Endothelial cell of umbilical vein (primary cell): Measurements from ENCODE around the gene CAP2. TPM values are rescaled to one million over a fixed set of nuclear protein-coding genes. Genes with fewer than 3 reads are reported as not detected.

Experiments
- BruUV-seq: library from RNA; stranded (reverse); fragments of 400-500 nt; replicated peaks from 2 replicates; lab custom pipeline; 2021; lab: Mats Ljungman, UMichigan
- CTCF ChIA-PET: fragments of 300-600, 350-600 bp; sonication (Branson Sonifier 250); formaldehyde crosslinking; loops from one replicate; lab custom pipeline; 2021; ENCODE audit warnings: antibody characterized with exemption, inconsistent platforms; lab: Charles Lee
- POLR2A ChIA-PET: fragments of 300-600, 350-600 bp; sonication (Branson Sonifier 250); formaldehyde crosslinking; loops from one replicate; lab custom pipeline; 2021; ENCODE audit warnings: antibody characterized with exemption, inconsistent platforms; lab: Charles Lee
- DNase-seq: peaks from one replicate; pipeline ENCODE4 v3.0.0-alpha.2; 2011; ENCODE audit warnings: low read depth, low spot score
- FAIRE-seq: peaks from 2 replicates; lab custom pipeline; 2011; peaks lifted over from hg19 to GRCh38; lab: Jason Lieb, UNC
- H2AFZ ChIP-seq: 2 replicates; pipeline ENCODE4 v1.6.0; 2012; ENCODE audit warnings: low read depth, low read length, control low read depth, inconsistent platforms
- H3K27ac ChIP-seq: 2 replicates; pipeline ENCODE4 v1.5.1; 2011; ENCODE audit warnings: low read depth, mild to moderate bottlenecking, control low read depth, low read length, moderate library complexity; ENCODE audit not compliant: insufficient read depth
- H3K27me3 ChIP-seq, 2 experiments: 2 replicates each; pipeline versions ENCODE4 v1.6.0 to v1.6.1; 2011; ENCODE audit warnings: low read length in 2 of 2, mixed read lengths in 1 of 2; ENCODE audit not compliant: control insufficient read depth in 2 of 2, insufficient read depth in 2 of 2
- H3K36me3 ChIP-seq, 2 experiments: 2 replicates in 1 of 2; 3 replicates in 1 of 2; pipeline ENCODE4 v1.5.1; 2011; ENCODE audit warnings: low read length in 2 of 2, mild to moderate bottlenecking in 1 of 2, moderate library complexity in 1 of 2; ENCODE audit not compliant: control insufficient read depth in 2 of 2, insufficient read depth in 2 of 2; ENCODE audit errors: extremely low read depth in 1 of 2
- H3K4me1 ChIP-seq: 3 replicates; pipeline ENCODE4 v1.5.1; 2011; ENCODE audit warnings: mild to moderate bottlenecking, low read length; ENCODE audit not compliant: control insufficient read depth, insufficient read depth; ENCODE audit errors: extremely low read depth
- H3K4me2 ChIP-seq: 2 replicates; pipeline ENCODE4 v1.6.1; 2011; ENCODE audit warnings: low read length, control low read depth, mixed read lengths; ENCODE audit not compliant: insufficient read depth
- H3K4me3 ChIP-seq, 3 experiments: fragments of 200-600 bp in 1 of 3; sonication (generic), shearing (Covaris generic) in 1 of 3; replicated peaks in 1 of 3; 2 replicates each; pipeline ENCODE4 v1.5.1; 2011 to 2016; ENCODE audit warnings: control low read depth in 3 of 3, low read length in 3 of 3, mild to moderate bottlenecking in 2 of 3, inconsistent platforms in 1 of 3, low read depth in 1 of 3, moderate library complexity in 1 of 3; ENCODE audit not compliant: insufficient read depth in 1 of 3
- H3K79me2 ChIP-seq: 2 replicates; pipeline ENCODE4 v1.6.0; 2012; ENCODE audit warnings: low read length, inconsistent platforms; ENCODE audit not compliant: control insufficient read depth, insufficient read depth
- H3K9ac ChIP-seq: replicated peaks from 2 replicates; pipeline ENCODE3; 2011; ENCODE audit warnings: low read length, control low read depth; ENCODE audit not compliant: insufficient read depth; ENCODE audit errors: extremely low read depth
- H3K9me1 ChIP-seq: replicated peaks from 3 replicates; pipeline ENCODE4 v1.6.0; 2011; ENCODE audit warnings: mild to moderate bottlenecking, low read length; ENCODE audit not compliant: control insufficient read depth, insufficient read depth; ENCODE audit errors: extremely low read depth
- H3K9me3 ChIP-seq: replicated peaks from 2 replicates; pipeline ENCODE4 v1.5.1; 2012; ENCODE audit warnings: low read length, inconsistent platforms; ENCODE audit not compliant: control insufficient read depth, insufficient read depth
- H4K20me1 ChIP-seq: replicated peaks from 2 replicates; pipeline ENCODE3; 2011; ENCODE audit warnings: mild to moderate bottlenecking, low read length; ENCODE audit not compliant: control insufficient read depth, insufficient read depth; ENCODE audit errors: extremely low read depth
- CTCF ChIP-seq, 2 donors: IDR thresholded peaks; 1 replicate in 1 of 2; 2 replicates in 1 of 2; pipeline ENCODE4 v1.5.1; 2011; ENCODE audit warnings: low read length in 2 of 2, mild to moderate bottlenecking in 2 of 2, moderate library complexity in 2 of 2, control low read depth in 1 of 2, inconsistent platforms in 1 of 2, low read depth in 1 of 2; ENCODE audit not compliant: insufficient read depth in 1 of 2; ENCODE audit errors: extremely low read depth in 1 of 2
- EZH2 ChIP-seq: IDR thresholded peaks from 2 replicates; pipeline ENCODE4 v1.6.1; 2012; ENCODE audit warnings: borderline replicate concordance, low read depth, mild to moderate bottlenecking, moderate library complexity, low read length, inconsistent platforms; ENCODE audit not compliant: severe bottlenecking
- FOS ChIP-seq: IDR thresholded peaks from 2 replicates; pipeline ENCODE4 v1.6.1; 2011; ENCODE audit warnings: mild to moderate bottlenecking, low read length, moderate library complexity, borderline replicate concordance; ENCODE audit not compliant: insufficient read depth
- GATA2 ChIP-seq: IDR thresholded peaks from 2 replicates; pipeline ENCODE4 v1.7.0; 2011; ENCODE audit warnings: low read depth, mild to moderate bottlenecking, moderate library complexity, mixed read lengths, low read length; ENCODE audit not compliant: insufficient read length, insufficient read depth
- JUN ChIP-seq: IDR thresholded peaks from 2 replicates; pipeline ENCODE4 v1.6.1; 2011; ENCODE audit warnings: borderline replicate concordance, low read depth; ENCODE audit not compliant: insufficient read length, insufficient read depth
- MAX ChIP-seq: IDR thresholded peaks from 2 replicates; pipeline ENCODE4 v1.6.1; 2011; ENCODE audit not compliant: insufficient read depth, insufficient read length
- MYC ChIP-seq: IDR thresholded peaks from one replicate; pipeline ENCODE4 v1.6.1; 2011; ENCODE audit warnings: mild to moderate bottlenecking, low read depth, low read length
- POLR2A ChIP-seq: IDR thresholded peaks from 2 replicates; pipeline ENCODE4 v1.6.1; 2012; ENCODE audit warnings: low read depth, mild to moderate bottlenecking, control low read depth, low read length
- POLR2AphosphoS5 ChIP-seq: IDR thresholded peaks from 2 replicates; pipeline ENCODE4 v1.6.1; 2012; ENCODE audit warnings: low read depth, mild to moderate bottlenecking, control low read depth, low read length, moderate library complexity; ENCODE audit not compliant: insufficient read depth
- dilution Hi-C: fragments of 300-500 bp; cut with MboI; formaldehyde crosslinking; loops from one replicate; pipeline ENCODE4 v1.15.0; 2019; ENCODE audit warnings: low sequenced_read_pairs; ENCODE audit not compliant: extremely low pct_ligation_motif_present
- intact Hi-C: fragments of 100-400 bp; cut with micrococcal nuclease; formaldehyde crosslinking; loops from one replicate; pipeline ENCODE4 v1.10.0; 2022
- polyA plus RNA-seq, 4 experiments: library from polyadenylated mRNA; depleted of rRNA in 3 of 4; stranded (reverse) in 3 of 4; unstranded in 1 of 4; fragments of >200 nt; gene quantifications; 2 replicates each; pipeline versions ENCODE4 v1.2.1 to v1.2.3, GENCODE V29; 2011 to 2012; ENCODE audit warnings: missing spikeins in 1 of 4
- total RNA-seq: library from RNA; stranded (reverse); gene quantifications from 2 replicates; pipeline ENCODE4 v1.2.3, GENCODE V29; 2021

The CAP2 gene
- total and polyA plus RNA-seq, 2 donors (not counting 3 experiments of a cell fraction or from before 2014, with no cell fraction given), result 12.2 to 21.3 TPM

DNA sequence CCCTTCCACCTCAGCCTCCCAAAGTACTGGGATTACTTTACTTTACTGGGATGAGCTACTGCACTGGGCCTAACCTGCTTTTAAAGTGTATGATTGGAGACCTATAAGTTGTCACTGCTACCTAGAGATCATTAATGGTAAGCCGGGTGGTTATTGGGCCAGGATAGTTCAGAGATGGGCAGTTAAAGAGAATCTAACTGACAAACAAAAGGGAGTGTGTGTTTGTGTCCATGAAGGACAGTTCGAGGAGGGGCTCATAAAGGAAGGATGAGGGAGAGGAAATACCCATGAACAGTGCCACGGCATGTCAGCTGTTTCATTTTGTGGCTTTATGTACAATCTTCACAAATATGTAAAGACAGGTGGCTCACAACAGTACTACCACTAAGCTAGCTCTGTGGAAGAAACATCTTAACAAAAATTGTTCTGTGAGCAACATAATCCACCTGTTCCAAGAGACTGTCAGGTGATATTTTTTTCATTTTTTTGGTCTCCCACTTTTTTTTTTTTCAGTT lies 137.0 kb downstream of the CAP2 start:
- no peaks in the 10 kb centered on the region for H3K9me3 ChIP-seq
- H4K20me1 ChIP-seq, result no peaks in the 10 kb centered on the region
- H3K9me1 ChIP-seq, result no peaks in the 10 kb centered on the region
- no peak overlapping the region for H3K9ac ChIP-seq
- no peaks in the 10 kb centered on the region for H3K79me2 ChIP-seq
- no peaks in the 10 kb centered on the region for H3K27me3 ChIP-seq
- dilution Hi-C loops (no loop called here), intact Hi-C loops (loop anchor here (2.0 kb wide), 1 partner anchor 28 kb away; no protein-coding TSS in a partner anchor)
- H3K27ac ChIP-seq, result no peak overlapping the region
- no peak overlapping the region for H2AFZ ChIP-seq
- no peaks in the 10 kb centered on the region for H3K36me3 ChIP-seq
- no peak for DNase-seq
- TF ChIP-seq MYC (no peak), FOS (no peak), JUN (no peak), POLR2A (no peak), MAX (no peak), GATA2 (no peak)
- H3K4me1 ChIP-seq, result no peaks in the 10 kb centered on the region
- BruUV-seq, result no TSS peak
- CTCF ChIA-PET, result no interaction called here
- no peak for FAIRE-seq
- no peak overlapping the region for H3K4me3 ChIP-seq
- POLR2A ChIA-PET, result no interaction called here
- H3K4me2 ChIP-seq, result no peak overlapping the region

DNA sequence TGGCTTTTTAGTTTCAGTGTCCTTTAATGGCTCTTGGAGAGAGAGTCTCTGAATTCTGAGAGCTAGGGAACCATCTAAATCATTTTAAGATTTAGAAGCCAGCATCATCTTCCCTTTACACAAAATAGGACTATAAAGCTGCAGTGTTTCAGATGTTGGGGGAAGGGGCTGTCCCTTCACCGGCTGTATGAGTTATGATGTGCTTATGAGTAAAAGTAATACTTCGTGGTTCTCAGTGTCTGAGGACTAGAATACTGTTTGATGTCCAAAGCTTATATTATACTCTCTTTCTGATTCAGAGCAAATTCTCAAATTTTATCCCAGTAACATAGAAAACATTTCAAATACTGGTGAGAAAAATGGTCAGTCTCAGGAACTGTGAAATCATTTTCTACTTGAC lies 143.2 kb downstream of the CAP2 start:
- ChIA-PET CTCF (interaction anchor here (1.0 kb wide), 1 partner anchor 31 kb away, joined by 3 read pairs; no protein-coding TSS in a partner anchor), POLR2A (no interaction called here)
- TF ChIP-seq MAX, result no peak
- no peak for TF ChIP-seq POLR2A
- TF ChIP-seq POLR2AphosphoS5, result no peak
- no peak for TF ChIP-seq EZH2
- no peak for TF ChIP-seq MYC
- no peak for TF ChIP-seq CTCF (IDR thresholded peaks at IDR 0.05; ENCODE audit: extremely low read depth in 1 of 2, insufficient read depth in 1 of 2, low read depth in 1 of 2, low read length in 2 of 2)
- no peak for TF ChIP-seq GATA2
- TF ChIP-seq FOS, result no peak
- no peak for TF ChIP-seq JUN
- Histone ChIP-seq H2AFZ (no peak overlapping the region), H3K9ac (no peak overlapping the region), H3K27ac (no peak overlapping the region), H3K79me2 (no peaks in the 10 kb centered on the region), H3K4me3 (no peak overlapping the region), H4K20me1 (no peaks in the 10 kb centered on the region), H3K9me3 (no peaks in the 10 kb centered on the region), H3K27me3 (no peaks in the 10 kb centered on the region), H3K4me1 (no peaks in the 10 kb centered on the region), H3K9me1 (no peaks in the 10 kb centered on the region), H3K4me2 (no peak overlapping the region), H3K36me3 (no peaks in the 10 kb centered on the region)
- FAIRE-seq, result no peak
- dilution Hi-C loops, result no loop called here
- intact Hi-C loops, result no loop called here
- BruUV-seq, result no TSS peak
- DNase-seq, result no peak
